HUES64 (cell line): ENCODE results near the gene DIP2A.
"Not testable (repeated sequence)": the region's sequence is repeated elsewhere in the genome, so short reads cannot be mapped to it uniquely, and the experiment has no call there.

Experiments used
- H3K27ac ChIP-seq: 2 replicates; pipeline ENCODE4 v1.7.0; 2013; ENCODE audit warnings: low read depth, low read length, inconsistent platforms
- H3K27me3 ChIP-seq: 2 replicates; pipeline ENCODE4 v1.6.1; 2013; ENCODE audit warnings: mild to moderate bottlenecking, low read length; ENCODE audit not compliant: insufficient read depth
- H3K36me3 ChIP-seq: 2 replicates; pipeline ENCODE4 v1.6.1; 2013; ENCODE audit warnings: mild to moderate bottlenecking, low read length; ENCODE audit not compliant: insufficient read depth
- H3K4me1 ChIP-seq: 2 replicates; pipeline ENCODE4 v1.6.1; 2013; ENCODE audit warnings: mild to moderate bottlenecking, low read length, moderate library complexity; ENCODE audit not compliant: insufficient read depth
- H3K4me3 ChIP-seq: 2 replicates; pipeline ENCODE4 v1.5.1; 2013; ENCODE audit warnings: mild to moderate bottlenecking, low read length, moderate library complexity
- H3K9ac ChIP-seq: 2 replicates; pipeline ENCODE4 v1.6.1; 2013; ENCODE audit warnings: mild to moderate bottlenecking, low read depth, low read length
- H3K9me3 ChIP-seq: 2 replicates; pipeline ENCODE4 v1.6.1; 2013; ENCODE audit warnings: low read depth, low read length; ENCODE audit not compliant: insufficient read depth
- WGBS: fragments of 150-250, 120-280 bp; methylation state at CpG from one replicate; pipeline ENCODE4 v1.1.7; 2013; ENCODE audit warnings: missing lambda C conversion rate; 5-methylcytosine and 5-hydroxymethylcytosine counted together

Gene DIP2A

DNA sequence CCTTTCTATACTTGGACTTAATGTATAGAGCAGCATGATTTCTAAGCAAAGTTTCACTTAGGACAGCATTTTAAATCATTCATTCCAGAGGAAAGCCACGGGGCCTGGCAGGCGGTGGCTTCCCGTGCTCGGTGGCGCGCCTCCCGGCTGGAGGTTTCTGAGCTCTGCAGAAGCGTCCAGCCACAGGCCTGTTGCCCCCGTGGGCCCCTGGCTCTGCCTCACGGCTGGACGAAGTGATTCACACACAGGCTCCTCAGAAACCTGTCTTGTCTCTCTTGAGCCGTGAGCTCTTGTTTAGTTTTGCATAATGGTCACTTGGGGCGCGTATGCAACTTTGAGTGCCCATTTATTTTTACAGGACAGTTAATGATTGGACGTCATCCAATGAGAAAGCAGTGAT lies 22.1 kb upstream of the DIP2A start:
- peaks cover 87% of the 10 kb centered on the region for H3K36me3 ChIP-seq
- no peaks in the 10 kb centered on the region for H3K27me3 ChIP-seq
- no peak overlapping the region for H3K4me3 ChIP-seq
- no peak overlapping the region for H3K9ac ChIP-seq
- H3K4me1 ChIP-seq = no peaks in the 10 kb centered on the region
- WGBS = 95% methylated on average over 15 of the region's 15 CpGs
- H3K9me3 ChIP-seq = no peaks in the 10 kb centered on the region
- no peak overlapping the region for H3K27ac ChIP-seq

DNA sequence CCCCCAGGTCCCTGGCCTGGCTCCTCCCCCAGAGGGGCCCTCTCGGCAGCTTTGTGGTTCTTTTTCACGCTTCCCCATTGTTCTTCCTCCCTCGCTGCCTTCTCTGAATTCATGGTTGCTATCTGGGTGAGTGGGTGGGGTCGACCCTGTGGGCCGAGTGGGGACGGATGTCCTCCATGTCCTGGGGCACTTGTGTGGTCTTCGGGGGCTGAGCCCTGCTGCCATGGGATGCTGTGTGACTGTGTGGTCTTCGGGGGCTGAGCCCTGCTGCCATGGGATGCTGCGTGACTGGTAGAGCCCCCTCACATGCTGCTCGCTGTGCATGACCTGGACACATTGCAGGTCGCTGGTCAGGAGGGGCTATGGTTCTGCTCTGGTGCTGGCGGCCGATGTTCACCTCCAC lies 21.6 kb upstream of the DIP2A start:
- WGBS = 94% methylated on average over 13 of the region's 13 CpGs
- peaks cover 87% of the 10 kb centered on the region for H3K36me3 ChIP-seq

DNA sequence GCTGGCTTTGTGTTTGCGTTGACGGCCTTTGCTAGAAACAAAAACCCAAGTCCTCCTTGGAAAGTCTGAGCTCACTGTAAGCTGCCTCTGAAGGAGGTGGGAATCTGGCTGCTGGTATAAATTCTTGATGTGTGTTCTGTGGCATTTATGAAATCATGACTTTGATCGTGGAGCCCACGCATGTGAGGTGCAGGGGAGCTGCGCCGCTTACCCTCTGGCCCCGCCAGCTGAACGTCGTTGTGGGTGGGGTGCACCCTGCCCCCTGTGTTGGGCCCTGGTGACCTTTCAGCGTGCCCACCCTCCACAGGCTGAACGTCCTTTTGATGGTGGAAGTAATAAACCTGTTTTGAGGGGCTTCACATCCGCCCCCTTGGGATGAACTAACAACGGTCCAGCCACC lies 21.2 kb upstream of the DIP2A start:
- Histone ChIP-seq H3K9me3 (no peaks in the 10 kb centered on the region), H3K4me1 (no peaks in the 10 kb centered on the region), H3K36me3 (peaks cover 87% of the 10 kb centered on the region), H3K27ac (no peak overlapping the region), H3K27me3 (no peaks in the 10 kb centered on the region), H3K4me3 (no peak overlapping the region), H3K9ac (no peak overlapping the region)
- 93% methylated on average over 13 of the region's 13 CpGs for WGBS

More for the DNA sequence above, 21.6 kb upstream of the DIP2A start:
- H3K9ac ChIP-seq = no peak overlapping the region
- no peaks in the 10 kb centered on the region for H3K9me3 ChIP-seq
- no peak overlapping the region for H3K4me3 ChIP-seq
- no peak overlapping the region for H3K27ac ChIP-seq
- no peaks in the 10 kb centered on the region for H3K4me1 ChIP-seq
- no peaks in the 10 kb centered on the region for H3K27me3 ChIP-seq

DNA sequence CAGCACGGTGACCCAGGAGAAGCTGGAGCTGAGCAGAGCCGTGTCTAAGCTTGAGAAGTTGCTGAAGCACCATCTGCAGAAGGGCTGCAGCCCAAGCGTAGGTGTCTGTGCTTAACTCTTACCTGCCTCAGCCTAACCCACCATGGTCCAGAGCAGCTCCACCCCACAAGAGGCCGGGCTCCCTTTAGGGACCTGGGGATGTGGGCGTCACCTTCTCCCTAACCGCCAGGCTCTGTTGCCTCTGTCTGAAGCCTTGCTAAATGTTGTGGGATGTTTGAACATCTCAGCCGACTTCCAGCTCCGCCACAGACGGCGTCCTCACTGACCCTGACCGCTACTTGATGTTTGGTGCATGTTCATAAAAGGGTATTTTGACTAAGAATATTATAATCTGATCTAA lies 20.4 kb upstream of the DIP2A start:
- WGBS = 96% methylated on average over 11 of the region's 11 CpGs
- Histone ChIP-seq H3K36me3 (peaks cover 90% of the 10 kb centered on the region), H3K9me3 (no peaks in the 10 kb centered on the region), H3K27ac (no peak overlapping the region), H3K4me3 (no peak overlapping the region), H3K4me1 (no peaks in the 10 kb centered on the region), H3K9ac (no peak overlapping the region), H3K27me3 (no peaks in the 10 kb centered on the region)

DNA sequence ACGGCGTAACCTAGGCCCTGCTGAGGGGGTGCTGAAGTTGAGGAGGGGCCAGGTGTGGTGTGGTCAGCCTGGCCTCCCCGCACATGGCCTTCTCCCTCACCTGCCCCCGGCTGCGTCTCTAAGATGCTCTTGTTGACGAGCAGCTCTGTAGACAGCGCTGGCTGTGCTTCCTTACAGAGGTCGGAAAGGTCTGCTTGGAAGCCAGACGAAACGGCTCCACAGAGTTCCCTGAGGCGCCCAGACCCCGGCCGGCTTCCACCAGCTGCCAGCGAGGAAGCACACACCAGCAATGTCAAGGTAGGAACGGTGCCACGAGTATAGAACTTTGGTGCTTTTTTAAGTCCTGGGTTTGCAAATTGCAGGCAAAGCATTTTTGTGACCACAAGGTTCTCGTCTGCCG lies 18.8 kb upstream of the DIP2A start:
- no peaks in the 10 kb centered on the region for H3K27me3 ChIP-seq
- 93% methylated on average over 18 of the region's 18 CpGs for WGBS
- no peaks in the 10 kb centered on the region; the same call in 1 of the 2 replicates for H3K4me1 ChIP-seq
- H3K27ac ChIP-seq = no peak overlapping the region
- no peaks in the 10 kb centered on the region for H3K9me3 ChIP-seq
- H3K36me3 ChIP-seq = peaks cover 91% of the 10 kb centered on the region
- H3K9ac ChIP-seq = no peak overlapping the region
- H3K4me3 ChIP-seq = no peak overlapping the region

DNA sequence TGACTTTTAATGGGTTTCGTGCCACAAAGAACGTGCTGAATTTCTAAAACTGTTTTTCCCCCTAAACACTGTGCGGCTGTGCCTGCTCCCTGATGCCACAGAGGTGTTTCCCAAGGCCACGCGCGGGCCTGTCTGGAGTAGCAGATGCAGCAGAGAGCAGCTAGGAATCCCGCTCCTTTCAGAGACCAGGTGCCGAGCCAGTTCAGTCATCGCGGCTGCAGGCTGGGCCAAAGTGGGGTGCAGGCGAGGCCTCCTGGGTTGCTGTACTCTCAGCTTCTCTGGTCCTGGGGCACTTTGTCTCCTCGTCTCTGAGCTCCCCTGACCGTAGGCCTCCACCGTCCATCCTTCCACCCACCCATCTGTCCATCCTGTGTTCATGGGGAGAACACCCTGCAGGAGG lies 17.4 kb upstream of the DIP2A start:
- no peak overlapping the region for H3K27ac ChIP-seq
- no peaks in the 10 kb centered on the region; the same call in 1 of the 2 replicates for H3K4me1 ChIP-seq
- peaks cover 93% of the 10 kb centered on the region for H3K36me3 ChIP-seq
- H3K4me3 ChIP-seq = no peak overlapping the region
- WGBS = 98% methylated on average over 14 of the region's 14 CpGs
- no peaks in the 10 kb centered on the region for H3K9me3 ChIP-seq
- no peaks in the 10 kb centered on the region for H3K27me3 ChIP-seq
- H3K9ac ChIP-seq = no peak overlapping the region

DNA sequence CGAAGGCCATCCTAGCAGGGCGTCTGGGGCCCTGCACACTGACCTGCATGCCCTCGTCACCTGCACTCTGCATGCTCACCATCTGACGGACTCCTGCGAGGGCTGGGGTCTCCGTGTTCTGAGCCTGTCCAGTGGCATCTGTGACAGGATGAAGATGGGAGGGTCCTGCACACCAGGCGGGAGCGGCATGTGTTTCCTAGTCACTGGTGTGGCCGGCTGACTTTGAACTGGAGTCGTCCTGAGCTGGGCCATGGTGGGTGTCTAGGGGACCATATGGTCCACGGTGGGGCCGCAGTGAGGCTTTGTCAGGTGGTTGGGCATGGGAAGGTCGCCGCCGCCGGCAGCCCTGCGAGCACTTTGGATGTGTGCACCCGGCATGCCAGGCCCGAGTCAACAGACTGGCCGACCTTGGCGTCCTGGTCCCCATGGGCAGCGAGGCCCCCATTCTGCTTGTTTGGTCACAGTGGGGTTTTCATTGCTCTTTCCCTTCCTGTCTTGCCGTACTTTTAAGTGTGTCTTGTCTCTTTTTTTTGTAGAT lies 16.7 kb upstream of the DIP2A start:
- no peak overlapping the region for H3K27ac ChIP-seq

DNA sequence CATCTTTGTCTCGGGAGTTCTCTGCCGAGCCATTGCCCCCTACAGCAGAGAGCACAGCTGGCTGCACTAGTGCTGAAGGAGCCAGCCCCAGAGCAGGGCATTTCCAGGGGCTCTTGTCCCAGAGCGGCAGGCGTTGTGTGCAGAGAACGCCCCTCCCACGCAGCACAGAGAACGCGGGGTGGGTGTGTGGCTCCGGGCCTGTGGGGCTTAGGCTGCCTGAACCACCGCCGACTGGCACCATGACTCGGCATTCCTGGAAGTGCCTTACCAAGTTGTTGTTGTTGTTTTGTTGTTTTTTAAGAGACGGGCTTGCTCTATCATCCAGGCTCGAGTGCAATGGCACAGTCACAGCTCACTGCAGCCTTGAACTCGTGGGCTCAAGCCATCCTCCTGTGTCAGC lies 15.8 kb upstream of the DIP2A start:
- Histone ChIP-seq H3K4me3 (no peak overlapping the region), H3K9me3 (no peaks in the 10 kb centered on the region), H3K4me1 (no peaks in the 10 kb centered on the region; the same call in 1 of the 2 replicates), H3K9ac (no peak overlapping the region; the same call in 1 of the 2 replicates), H3K27ac (no peak overlapping the region), H3K27me3 (no peaks in the 10 kb centered on the region), H3K36me3 (peaks cover 82% of the 10 kb centered on the region)
- 94% methylated on average over 15 of the region's 15 CpGs for WGBS

More for the DNA sequence above, 16.7 kb upstream of the DIP2A start:
- Histone ChIP-seq H3K36me3 (peaks cover 91% of the 10 kb centered on the region), H3K9me3 (no peaks in the 10 kb centered on the region), H3K4me3 (no peak overlapping the region), H3K9ac (no peak overlapping the region), H3K27me3 (no peaks in the 10 kb centered on the region), H3K4me1 (no peaks in the 10 kb centered on the region; the same call in 1 of the 2 replicates)
- WGBS = 96% methylated on average over 22 of the region's 23 CpGs

DNA sequence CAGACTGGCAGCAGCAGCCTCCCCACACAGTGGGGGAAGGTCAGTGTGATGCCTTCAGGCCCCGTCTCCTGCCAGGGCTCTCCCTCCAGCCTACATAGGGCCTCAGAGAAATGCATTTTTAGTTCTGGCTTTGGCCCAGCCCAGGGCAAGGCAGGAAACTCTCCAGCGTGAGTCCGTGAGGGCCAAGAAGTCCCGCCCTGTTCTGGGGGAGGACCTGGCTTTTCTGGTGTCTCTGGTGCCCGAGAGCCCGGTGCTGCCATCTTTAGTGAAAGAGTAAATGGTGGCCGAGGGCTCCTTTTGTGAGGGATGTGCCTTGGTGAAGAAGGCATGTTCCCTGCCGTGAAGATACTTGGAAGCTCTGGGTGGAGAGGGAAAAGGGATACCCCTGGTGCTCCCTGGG lies 14.8 kb upstream of the DIP2A start:
- no peak overlapping the region for H3K4me3 ChIP-seq
- H3K9ac ChIP-seq = no peak overlapping the region
- no peaks in the 10 kb centered on the region; the same call in 1 of the 2 replicates for H3K4me1 ChIP-seq
- 86% methylated on average over 8 of the region's 8 CpGs for WGBS
- peaks cover 76% of the 10 kb centered on the region for H3K36me3 ChIP-seq
- H3K27me3 ChIP-seq = no peaks in the 10 kb centered on the region
- no peaks in the 10 kb centered on the region; the same call in 1 of the 2 replicates for H3K9me3 ChIP-seq
- H3K27ac ChIP-seq = peak overlapping the region; percentile 58

DNA sequence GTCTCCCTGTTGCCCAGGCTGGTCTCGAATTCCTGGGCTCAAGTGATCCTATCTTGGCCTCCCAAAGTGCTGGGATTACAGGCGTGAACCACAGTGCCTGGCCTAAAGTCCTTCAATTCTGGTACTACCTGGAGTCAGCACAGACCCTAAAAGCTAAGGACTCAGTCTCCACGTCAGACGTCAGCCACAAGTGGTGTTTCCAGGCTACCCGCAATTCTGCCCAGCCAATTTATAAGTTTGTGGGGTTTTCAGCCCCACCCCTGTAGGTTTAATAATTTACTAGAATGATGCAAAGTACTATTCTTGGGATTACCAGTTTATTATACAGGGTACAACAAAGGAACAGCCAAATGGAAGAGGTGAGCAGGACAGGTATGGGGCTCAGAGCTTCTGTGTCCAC lies 10.6 kb upstream of the DIP2A start:
- Histone ChIP-seq H3K4me1 (no peaks in the 10 kb centered on the region; the same call in 1 of the 2 replicates), H3K4me3 (no peak overlapping the region), H3K36me3 (peaks cover 34% of the 10 kb centered on the region), H3K27ac (no peak overlapping the region), H3K9me3 (peaks cover 6% of the 10 kb centered on the region; the same call in 1 of the 2 replicates), H3K9ac (no peak overlapping the region), H3K27me3 (no peaks in the 10 kb centered on the region)
- WGBS = 97% methylated on average over 5 of the region's 5 CpGs

DNA sequence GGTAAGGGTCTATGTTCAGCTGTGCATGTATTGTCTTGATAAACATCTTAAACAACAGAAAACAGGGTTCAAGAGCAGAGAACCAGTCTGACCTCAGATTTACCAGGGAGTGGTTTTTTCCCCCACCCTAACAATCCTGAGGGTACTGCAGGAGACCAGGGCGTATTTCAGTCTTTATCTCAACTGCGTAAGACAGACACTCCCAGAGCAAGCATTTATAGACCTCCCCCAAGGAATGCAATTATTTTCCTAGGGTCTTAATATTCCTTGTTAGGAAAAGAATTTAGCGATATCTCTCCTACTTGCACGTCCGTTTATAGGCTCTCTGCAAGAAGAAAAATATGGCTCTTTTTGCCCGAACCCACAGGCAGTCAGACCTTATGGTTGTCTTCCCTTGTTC lies 9.8 kb upstream of the DIP2A start:
- not testable (repeated sequence) for H3K27ac ChIP-seq, H3K9ac ChIP-seq, H3K4me3 ChIP-seq, H3K9me3 ChIP-seq, H3K4me1 ChIP-seq, H3K27me3 ChIP-seq
- 97% methylated on average over 6 of the region's 6 CpGs for WGBS
- peaks cover 29% of the 10 kb centered on the region for H3K36me3 ChIP-seq

DNA sequence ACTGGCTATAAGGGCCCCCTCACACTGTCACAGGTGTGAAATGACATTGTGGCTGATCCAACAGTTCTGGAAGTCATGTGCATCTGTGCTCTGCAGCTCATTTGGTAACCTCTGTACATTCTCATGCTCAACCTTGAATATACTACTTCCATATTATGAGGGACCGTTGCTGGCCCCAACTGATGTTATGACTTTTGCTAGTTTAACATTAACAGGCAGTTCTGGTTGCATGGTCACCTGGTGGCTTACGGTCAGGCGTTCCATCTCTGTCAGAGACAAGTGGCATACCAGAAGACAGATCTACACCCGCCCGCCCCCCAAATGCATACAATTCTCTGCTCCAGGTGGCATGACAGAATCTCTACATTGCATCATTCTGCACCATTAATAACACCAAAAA lies 6.0 kb upstream of the DIP2A start:
- Histone ChIP-seq H3K4me3 (no peak overlapping the region), H3K36me3 (peaks cover 20% of the 10 kb centered on the region), H3K27me3 (no peaks in the 10 kb centered on the region)

More for the DNA sequence above, 6.0 kb upstream of the DIP2A start:
- WGBS = 94% methylated on average over 5 of the region's 5 CpGs
- H3K4me1 ChIP-seq = peaks cover 8% of the 10 kb centered on the region; the same call in 1 of the 2 replicates
- no peak overlapping the region for H3K9ac ChIP-seq
- H3K9me3 ChIP-seq = peaks cover 6% of the 10 kb centered on the region; the same call in 1 of the 2 replicates
- H3K27ac ChIP-seq = no peak overlapping the region
